GM12874 (cell line): ENCODE measurements around the gene HOXA6.

Source experiments
- CTCF ChIP-seq: IDR thresholded peaks from 2 replicates; pipeline ENCODE4 v1.5.1; 2011; ENCODE audit warnings: low read depth, mild to moderate bottlenecking, control low read depth, low read length, moderate library complexity; ENCODE audit not compliant: insufficient read depth

HOXA6 gene

GRCh38 chr7:27156508-27156898, 8.9 kb upstream of the HOXA6 start, which contains the start of gene HOXA7:
Gene HOXA7, minus strand, starts transcription at chr7:27156675. Its CDS starts 130 bp downstream, at chr7:27156545.
- TF ChIP-seq CTCF, result no peak

DNA sequence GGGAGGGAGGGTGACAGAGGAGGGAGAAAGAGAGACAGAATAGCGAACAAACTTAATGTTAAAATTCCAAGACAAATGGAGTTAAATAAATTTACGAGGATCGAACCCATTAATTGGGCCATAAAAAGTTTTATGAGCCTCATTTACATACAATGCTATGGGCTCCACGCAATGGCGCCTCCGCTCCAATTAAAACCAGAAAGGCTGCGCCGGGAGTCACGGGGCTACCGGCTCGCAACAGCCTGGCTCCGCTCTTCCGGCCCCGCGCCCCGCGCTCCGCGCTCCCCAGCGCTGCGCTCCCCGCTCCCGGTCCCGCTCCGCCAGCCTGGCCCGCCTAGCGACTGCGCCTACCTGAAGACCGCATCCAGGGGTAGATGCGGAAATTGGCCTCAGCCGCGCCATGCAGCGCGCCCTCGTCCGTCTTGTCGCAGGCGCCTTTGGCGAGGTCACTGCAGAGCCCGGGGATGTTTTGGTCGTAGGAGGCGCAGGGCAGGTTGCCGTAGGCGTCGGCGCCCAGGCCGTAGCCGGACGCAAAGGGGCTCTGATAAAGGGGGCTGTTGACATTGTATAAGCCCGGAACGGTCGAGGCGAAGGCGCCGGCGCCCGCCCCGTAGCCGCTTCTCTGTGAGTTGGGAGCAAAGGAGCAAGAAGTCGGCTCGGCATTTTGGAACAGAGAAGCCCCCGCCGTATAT, 8.4 kb upstream of the HOXA6 start:
- TF ChIP-seq CTCF, result no peak

DNA sequence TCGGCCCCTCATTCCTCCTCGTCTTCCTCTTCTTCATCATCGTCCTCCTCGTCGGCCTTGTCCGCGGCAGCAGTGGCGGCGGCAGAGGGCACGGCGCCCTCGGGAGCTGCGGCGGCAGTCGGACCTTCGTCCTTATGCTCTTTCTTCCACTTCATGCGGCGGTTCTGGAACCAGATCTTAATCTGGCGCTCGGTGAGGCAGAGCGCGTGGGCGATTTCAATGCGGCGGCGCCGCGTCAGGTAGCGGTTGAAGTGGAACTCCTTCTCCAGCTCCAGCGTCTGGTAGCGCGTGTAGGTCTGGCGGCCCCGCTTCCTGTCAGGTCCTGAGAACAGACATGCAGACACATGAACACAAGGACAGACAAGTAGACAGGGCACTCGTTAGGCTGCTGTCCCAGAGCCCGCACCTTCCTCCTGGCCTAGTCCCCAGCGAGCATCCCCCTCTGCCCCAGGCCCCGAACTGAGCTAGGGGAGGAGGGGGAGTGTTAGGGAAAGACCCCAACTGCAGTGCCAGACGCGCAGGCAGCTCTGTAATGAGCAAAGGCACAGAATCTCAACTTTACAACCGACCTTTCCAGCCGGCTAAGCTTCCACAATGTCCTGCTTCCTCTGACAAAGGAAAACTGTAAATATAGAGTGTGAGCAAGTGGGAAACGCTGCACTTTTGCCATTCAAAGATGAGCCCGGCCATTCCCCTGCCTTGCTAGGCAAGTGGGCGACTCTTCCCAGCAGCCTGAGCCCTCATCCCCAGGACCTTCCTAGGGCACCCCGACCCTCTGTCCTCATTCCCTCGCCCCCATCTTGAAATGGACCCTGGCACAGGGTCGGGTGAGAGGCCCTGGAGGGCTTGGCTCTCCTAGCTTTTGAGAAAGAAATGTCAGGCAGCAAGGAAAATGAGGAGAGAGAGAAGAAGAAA, 7.6 kb upstream of the HOXA6 start:
- no peak for TF ChIP-seq CTCF

DNA sequence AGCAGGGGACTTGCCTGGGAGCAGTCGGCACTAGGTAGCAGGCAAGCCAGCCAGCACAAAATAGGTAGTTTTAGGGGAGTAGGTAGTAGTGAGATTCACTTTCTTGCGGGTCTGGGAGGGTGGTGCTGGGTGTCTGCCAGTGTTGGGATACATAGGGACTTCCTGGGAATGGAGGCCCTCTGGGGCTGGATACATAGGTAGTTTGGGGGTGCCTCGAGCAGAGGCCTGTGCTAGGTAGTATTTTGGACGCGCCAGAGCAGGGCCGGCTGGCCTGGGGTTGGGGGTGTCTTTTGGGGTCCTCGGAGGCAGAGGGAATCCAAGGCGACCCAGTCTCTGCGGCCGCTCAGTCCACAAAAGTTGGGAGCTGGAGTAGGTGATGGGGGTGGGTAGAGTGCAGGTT, 6.8 kb upstream of the HOXA6 start:
- TF ChIP-seq CTCF, result no peak

DNA sequence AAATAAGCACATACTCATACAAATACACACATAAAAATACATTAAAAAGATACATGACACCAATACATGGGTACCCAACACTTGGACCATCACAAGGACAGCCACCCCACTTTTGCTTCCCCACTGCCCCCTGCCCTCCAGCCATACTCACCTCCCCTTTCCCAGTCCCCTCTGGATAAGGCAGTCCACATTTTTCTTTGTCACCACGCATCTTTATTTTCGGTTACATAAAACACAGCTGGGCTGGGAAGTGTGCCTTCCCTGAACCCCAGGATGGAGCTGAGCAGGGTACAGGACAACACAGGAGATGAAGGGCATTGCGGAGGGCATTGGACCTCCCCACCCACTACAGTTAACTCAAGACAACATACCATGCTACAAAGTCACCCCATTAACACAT, 6.0 kb upstream of the HOXA6 start:
- no peak for TF ChIP-seq CTCF

GRCh38 chr7:27152816-27153442, 5.4 kb upstream of the HOXA6 start:
- TF ChIP-seq CTCF, result no peak

DNA sequence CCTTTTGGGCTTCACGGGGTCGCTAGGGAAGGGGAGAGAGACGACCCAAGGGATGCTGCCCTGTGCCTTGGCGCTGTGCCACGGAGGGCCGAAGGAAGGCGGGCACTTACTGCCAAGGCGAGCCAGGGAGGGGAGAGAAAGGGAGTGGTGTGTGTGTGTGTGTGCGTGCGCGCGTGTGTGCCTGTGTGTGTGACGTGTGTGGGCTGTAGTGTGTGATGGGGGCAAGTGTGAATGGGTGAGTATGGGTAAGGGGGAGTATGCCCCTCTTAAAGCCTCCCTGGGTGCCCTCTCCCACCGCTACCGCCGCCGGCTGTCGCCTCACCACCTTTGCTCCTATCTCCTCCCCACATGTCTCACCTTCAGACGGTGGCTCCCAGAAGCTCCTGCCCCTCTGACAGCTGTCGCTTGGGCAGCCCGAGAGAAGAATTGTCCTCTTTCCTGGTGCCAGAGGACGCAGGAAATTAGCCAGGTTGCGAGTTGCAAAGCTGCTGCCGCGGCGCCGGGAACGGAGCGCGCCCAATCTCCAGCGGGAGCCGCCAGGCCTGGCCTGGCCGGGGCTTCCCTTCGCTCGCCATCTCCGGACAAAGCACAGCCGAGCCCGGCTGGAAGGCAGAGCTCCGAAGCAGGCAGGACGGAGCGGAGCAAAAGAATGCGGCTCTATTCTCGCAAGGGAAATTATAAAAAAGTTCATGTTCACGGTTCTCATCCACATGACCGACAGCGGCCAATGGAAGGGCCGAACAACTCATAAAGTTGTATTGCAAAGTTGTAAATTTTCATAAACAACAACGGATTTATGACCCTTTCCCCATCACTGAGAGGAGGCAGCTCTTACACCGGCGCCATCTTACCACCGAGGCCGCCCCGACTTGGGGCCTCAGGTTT, 4.6 kb upstream of the HOXA6 start, which contains the start of gene HOXA3:
TSS of gene HOXA3 (minus strand) at position 653 of the 885 bp plus-strand sequence. CDS start 41,943 bp downstream, outside the sequence.
- TF ChIP-seq CTCF, result no peak
